AG09319 (cell line): ENCODE data around the gene CRB3.
A peak's percentile ranks its signal among the peaks of the same experiment; 100 is the strongest.

Source experiments
- DNase-seq: peaks from one replicate; pipeline ENCODE4 v3.0.0-alpha.2; 2010; ENCODE audit warnings: low read depth; ENCODE audit errors: extremely low read depth
- CTCF ChIP-seq: IDR thresholded peaks from 2 replicates; pipeline ENCODE4 v1.5.1; 2011; ENCODE audit warnings: low read depth, mild to moderate bottlenecking, inconsistent platforms, low read length, moderate library complexity

Gene CRB3

GRCh38 chr19:6481541-6482342, 17.7 kb downstream of the CRB3 start, which contains the start of gene DENND1C:
DENND1C (minus strand) TSS chr19:6481787; CDS start chr19:6481695, 92 bp downstream.
- DNase-seq = no peak
- TF ChIP-seq CTCF = peak; percentile 50

GRCh38 chr19:6482343-6482686, 18.2 kb downstream of the CRB3 start:
- TF ChIP-seq CTCF = no peak
- no peak for DNase-seq

- TF ChIP-seq CTCF = no peak
- no peak for DNase-seq
Measured at GRCh38 chr19:6483235-6483634, 19.2 kb downstream of the CRB3 start.

GRCh38 chr19:6484230-6484629, 20.2 kb downstream of the CRB3 start:
- no peak for TF ChIP-seq CTCF
- no peak for DNase-seq

- no peak for DNase-seq
- TF ChIP-seq CTCF = no peak
Measured at GRCh38 chr19:6484831-6485230, 20.8 kb downstream of the CRB3 start.

GRCh38 chr19:6489278-6490061, 25.4 kb downstream of the CRB3 start:
- no peak for TF ChIP-seq CTCF
- no peak for DNase-seq

- DNase-seq = no peak
- TF ChIP-seq CTCF = no peak
Measured at GRCh38 chr19:6490134-6490533, 26.1 kb downstream of the CRB3 start.
